KG1 (cell line): ENCODE results near the gene ARID1B.

Source experiments
- DNase-seq: peaks from one replicate; lab custom pipeline; 2025; lab: John Stamatoyannopoulos, UW

Gene ARID1B

DNA sequence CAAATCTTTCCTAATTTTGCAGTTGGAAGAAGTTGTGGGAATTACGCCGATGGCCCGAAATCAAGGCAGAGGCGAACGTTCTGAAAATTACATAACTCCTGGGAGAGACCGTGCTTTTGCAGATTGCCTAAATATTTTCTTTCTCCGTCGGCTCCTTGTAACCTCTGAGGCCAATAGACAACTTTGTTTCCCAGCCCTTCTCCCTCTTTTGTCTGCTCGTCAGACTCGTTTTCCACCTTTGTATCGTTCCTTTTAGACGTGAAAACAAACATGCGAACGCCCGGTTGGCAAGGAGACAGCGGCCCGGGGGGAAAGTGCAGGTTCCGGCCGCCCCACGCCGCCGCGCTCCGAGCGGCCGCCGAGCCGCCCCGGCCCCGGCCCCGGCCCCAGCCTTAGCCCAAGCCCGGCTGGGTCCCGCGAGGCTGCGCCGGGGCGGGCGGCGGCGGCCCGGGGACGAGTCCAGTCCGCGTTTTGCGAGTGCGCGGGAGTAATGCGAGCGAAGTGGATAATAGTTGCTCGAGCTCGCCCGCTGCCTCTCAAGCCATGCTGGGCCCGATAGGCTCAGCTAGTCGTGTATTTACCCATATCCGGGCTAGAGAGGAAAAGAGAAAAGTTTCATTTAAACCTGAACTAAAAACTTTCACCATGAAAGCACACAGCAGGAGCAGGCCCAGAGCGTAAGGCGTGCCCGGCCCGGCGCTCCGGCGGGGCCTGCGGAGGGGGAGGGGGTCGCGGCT, at the start of gene ARID1B:
Gene ARID1B (plus strand): TSS at position 539 of the 737 bp plus-strand sequence. CDS start 303 bp downstream, outside the sequence.
- DNase-seq, result peak; percentile 59

DNA sequence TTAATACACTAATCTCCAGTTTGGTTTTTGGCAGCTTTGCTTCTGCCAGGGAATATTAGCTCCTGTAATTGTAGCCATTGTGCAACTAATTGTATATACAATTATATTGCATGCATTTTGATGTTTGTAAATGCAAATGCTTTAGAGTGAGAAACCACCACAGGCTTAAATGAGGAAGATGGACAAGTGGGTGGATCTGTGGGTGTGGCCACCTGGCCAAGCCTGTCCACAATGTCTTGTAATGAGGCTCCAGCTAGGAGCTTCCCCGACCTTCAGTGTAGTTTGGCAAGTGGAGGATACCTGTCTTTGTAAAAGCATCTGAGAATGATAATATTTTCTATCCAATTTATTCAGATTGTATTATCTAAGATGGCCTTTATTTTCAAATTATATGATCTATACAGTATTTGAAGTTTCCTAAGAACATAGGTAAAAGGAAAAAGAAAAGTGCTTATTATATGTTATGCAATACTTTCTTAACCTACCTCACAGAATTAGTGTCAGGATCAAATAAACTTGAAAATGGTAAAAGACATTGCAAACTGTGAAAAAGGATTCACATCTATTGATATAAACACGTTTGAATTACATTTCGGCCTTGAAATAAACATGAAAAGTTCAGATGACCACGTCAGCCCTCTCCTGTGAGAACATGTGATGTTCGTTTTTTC, 49.3 kb upstream of the ARID1B start:
- no peak for DNase-seq

DNA sequence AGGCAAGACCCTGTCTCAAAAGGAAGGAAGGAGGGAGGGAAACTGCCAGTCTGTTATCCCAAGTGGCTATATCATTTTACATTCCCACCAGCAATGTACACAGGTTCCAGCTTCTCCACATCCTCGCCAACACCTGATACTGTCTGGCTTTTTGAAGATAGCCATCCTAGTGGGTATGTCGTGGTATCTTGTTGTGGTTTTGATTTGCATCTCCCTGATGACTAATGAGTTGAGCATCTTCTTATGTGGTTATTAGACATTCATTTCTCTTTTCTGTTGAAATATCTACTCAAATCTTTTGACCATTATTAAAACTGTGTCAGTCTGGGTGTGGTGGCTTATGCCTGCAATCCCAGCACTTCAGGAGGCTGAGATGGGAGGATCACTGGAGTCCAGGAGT, 47.9 kb upstream of the ARID1B start:
- DNase-seq, result no peak

DNA sequence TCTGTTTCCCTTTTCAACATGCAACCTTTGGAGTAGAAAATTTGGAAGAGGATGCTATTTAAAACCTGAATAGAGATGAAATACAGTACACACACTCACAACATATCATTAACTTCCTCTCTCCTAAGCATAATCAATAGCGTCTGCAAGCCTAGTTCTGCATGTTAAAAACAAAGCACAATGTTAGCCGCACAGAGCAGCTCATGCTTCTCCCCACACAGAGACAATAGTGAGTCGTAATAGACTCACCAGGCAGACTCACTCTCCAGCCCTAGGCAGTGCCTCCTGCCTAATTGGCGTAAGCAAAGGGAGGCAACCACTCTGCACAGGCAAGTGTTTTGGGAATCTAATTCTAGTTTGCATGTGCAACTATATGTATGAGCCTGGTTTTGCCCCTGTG, 45.8 kb upstream of the ARID1B start:
- no peak for DNase-seq

DNA sequence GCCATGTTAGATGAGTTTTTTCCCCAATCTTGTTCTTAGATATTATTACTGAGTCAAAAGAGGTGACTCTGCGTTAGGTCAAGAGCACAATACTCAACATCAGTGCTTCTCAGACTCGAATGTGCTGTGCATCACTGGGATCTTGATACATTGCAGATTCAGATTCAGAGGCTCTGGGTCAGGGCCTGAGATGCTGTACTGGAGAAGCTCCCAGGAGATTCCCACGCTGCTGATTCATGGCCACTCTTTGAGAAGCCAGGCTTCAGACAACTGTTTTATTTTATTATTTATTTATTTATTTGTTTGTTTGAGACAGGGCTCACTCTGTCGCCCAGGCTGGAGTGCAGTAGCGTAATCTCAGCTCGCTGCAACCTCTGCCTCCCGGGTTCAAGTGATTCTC, 41.4 kb upstream of the ARID1B start:
- no peak for DNase-seq

DNA sequence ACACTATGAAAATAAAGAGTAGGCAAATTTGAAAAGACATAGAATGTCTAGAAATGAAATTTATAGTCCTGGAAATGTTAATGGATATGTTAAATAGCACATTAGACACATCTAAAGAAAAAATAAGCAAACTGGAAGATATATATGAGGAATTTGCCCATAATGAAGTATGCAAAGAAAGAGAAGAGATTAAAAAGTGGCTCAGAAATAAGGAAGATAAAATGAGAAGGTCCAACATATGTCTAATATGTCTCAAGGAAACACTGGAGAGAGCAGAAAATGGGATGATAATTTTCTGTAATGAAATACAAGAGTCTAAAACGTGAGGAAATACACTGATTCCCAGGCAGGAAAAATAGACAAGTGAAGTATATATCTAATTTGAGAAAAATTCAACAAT, 36.6 kb upstream of the ARID1B start:
- no peak for DNase-seq

DNA sequence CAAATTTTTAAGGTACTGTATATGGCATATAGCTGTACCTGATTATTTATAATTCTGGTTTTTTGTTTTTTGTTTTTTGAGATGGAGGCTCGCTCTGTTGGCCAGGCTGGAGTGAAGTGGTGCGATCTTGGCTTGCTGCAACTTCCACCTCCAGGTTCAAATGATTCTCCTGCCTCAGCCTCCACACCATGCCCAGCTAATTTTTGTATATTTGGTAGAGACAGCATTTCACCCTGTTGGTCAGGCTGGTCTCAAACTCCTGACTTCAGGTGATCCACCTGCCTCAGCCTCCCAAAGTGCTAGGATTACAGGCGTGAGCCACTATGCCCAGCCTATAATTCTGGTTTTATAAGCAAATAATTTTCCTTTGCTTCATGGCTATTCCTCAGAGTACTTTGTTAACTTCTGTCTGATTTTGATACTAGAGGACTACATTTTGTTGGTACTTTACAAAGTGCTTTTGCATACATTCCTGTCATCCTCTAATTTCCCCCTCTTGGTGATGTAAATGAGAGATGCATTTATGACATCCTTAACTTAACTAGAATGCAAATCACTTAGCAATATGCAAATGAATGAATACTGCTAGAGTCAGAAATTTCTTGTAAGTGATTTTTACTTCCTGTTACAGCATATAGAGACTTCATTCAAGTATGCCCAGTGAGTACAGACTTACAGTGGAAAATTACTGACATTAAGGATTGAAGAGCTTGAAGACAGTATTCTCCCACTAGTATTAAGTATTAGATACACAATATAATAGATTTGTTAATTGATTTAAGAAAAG, 35.7 kb upstream of the ARID1B start:
- no peak for DNase-seq

DNA sequence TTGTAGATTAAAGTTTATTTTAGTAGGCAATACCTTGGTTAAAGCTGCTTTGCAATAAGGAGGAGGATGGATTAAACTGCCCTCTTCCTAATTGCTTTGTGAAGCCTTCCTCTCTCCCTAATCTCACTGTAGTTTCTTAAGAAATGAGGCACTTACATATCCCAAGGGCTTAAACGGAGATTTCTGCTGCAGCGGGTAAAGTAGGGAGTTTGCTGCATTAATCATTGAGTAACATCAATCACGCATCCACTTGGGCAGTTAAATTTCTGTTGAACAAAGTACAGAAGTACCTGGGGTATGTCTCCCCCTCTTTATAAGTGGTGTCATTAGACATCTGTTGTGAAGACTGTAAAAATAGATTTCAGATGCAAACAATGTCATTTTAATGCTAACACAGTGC, 29.5 kb upstream of the ARID1B start:
- no peak for DNase-seq

DNA sequence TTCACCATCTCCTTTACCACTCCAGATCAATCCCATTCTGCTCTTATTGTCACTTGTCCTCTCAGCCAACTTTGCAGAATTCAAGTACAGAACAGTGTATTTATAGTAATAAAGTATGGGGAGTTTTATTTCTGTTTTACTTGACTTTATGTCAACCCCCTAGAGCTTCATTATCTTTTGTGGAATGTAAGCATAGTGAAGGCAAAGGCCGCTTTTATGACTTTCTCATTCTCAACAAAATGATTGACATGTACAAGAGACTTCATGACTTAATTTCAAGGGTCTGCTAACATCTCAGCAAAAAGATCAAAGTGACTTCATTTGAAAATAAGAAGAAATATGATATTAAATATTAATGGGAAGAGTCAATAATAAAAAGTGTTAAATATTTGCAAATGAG, 28.7 kb upstream of the ARID1B start:
- DNase-seq, result no peak

DNA sequence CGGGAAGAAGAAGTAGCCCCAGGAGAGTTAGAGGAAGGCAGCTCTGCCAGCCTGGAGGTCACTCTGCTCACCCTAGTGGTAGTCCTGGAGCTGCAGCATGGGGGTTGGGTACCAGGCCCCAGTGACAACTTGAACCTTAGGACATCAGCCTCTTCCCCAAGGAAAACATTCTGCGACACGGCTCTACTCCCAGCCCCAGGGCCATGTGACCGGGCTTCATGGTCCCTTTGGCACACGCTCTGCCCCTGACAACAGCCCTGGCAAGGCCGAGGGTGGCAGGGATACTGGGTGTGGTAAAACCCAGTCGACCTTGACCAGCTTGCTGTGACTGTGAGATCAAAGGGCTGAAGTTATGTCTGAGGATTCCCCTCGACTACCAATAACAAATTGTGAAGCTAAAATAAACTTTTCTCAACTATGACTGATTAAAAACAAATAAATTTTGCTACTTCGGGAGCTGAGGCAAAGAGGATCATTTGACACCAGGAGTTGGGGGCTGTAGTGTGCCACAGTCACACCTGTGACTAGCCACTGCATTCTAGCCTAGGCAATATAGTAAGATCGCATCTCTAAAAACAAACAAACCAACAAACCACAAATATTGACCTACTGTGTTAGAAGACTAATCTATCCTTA, 24.4 kb upstream of the ARID1B start:
- DNase-seq, result no peak

DNA sequence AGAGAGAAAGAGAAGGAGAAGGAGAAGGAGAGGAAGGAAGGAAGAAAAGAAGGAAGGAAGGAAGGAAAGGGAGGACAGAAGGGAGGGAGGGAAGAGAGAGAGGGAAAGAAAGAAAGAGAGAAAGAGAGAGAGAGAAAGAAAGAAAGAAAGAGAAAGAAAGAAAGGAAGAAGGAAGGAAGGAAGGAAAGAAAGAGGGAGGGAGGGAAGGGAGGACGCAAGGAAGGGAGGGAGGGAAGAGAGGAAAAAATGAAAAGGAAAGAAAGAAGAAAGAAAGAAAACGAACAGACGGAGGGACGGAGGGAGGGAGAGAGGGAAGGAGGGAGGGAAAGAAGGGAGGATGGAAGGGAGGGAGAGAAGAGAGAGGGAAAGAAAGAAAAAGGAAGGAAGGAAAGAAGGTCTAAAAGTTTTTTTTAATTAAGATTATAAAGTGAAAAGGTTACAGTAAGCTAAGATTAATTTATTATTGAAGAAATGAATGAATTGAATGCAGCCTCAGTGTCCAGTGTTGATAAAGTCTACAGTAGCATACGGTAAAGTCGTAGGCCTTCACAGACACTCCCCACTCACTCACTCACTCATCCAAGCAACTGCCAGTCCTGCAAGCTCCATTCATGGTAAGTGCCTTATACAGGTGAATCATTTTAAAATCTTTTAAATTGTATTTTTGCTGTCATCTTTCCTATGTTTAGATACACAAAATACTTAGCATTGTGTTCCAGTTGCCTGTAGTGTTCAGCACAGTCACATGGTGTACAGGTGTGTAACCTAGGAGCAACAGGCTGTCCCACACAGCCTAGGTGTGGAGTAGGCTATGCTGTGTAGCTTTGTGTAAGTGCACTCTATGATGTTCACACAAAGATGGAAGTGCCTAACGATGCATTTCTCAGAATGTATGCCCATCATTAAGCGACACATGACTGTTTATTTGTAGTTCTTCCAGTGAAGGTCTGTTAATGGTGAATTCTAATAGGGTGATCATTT, 20.3 kb upstream of the ARID1B start:
- no peak for DNase-seq

DNA sequence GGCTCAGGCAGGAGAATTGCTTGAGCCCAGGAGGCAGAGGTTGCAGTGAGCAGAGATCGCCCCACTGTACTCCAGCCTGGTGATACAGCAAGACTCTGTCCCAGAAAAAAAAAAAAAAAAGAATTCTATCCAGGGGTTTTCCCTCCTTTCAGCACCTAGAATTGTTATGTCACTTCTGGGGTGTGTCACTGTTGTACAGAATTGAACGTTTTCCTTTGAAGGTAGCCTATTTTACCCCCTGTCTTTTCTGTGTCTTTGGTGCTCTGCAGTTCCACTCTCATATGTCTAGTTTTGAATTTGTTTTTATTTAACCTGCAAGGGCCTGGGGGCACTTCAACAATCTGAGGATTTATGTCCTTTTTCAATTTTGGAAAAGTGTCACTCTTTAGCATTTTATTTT, 19.3 kb upstream of the ARID1B start:
- no peak for DNase-seq

DNA sequence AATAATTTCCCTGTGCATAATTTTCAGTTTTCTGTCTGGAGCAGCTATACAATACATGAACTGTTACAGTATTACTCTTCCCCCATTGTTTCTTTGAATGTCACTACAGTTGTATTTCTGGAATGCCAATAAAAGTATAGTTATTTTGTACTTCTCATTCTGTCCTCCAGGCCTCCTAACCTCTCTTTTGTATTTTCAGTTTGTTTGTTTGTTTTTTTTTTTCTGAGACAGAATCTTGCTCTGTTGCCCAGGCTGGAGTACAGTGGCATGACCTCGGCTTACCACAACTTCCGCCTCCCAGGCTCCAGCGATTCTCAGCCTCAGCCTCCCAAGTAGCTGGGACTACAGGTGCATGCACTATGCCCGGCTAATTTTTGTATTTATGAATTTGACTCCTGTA, 16.8 kb upstream of the ARID1B start:
- DNase-seq, result no peak

DNA sequence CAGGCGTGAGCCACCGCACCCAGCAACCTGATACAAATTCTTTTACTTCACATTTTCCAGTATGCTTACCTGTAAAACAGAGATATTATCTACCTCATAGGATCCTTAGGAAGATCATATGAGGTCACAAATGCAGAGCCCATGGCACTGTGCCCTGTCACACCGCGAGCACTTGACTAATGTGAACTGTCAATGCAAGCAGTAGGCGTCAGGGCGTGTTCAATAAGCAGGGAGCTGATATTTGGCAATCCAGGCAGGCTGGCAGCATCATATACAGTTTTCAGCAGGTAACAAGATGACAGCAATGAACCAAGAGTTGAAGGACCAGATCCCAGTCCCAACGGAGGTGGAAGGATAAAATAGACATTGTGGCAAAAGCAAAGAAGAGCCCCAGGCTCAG, 14.6 kb upstream of the ARID1B start:
- DNase-seq, result no peak

DNA sequence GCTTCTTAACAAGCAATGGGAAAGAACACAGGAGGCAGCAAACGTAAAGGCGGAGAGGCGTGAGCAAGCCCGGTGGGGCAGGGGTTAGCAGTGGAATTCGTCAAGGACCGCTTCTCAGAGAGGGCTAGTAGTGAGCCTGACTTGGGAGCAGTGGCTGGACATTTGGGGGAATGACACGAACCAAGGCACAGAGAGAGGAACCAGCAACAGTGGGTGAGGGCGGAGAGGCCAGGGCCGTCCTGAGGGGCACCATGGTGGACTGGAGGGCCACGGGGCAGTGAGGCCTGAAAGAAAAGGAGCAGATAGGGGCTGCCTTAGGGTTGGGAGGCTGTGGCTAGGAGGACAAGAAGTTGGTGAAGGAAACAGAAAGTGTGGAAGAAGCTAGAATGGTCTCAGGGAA, 12.1 kb upstream of the ARID1B start:
- no peak for DNase-seq

DNA sequence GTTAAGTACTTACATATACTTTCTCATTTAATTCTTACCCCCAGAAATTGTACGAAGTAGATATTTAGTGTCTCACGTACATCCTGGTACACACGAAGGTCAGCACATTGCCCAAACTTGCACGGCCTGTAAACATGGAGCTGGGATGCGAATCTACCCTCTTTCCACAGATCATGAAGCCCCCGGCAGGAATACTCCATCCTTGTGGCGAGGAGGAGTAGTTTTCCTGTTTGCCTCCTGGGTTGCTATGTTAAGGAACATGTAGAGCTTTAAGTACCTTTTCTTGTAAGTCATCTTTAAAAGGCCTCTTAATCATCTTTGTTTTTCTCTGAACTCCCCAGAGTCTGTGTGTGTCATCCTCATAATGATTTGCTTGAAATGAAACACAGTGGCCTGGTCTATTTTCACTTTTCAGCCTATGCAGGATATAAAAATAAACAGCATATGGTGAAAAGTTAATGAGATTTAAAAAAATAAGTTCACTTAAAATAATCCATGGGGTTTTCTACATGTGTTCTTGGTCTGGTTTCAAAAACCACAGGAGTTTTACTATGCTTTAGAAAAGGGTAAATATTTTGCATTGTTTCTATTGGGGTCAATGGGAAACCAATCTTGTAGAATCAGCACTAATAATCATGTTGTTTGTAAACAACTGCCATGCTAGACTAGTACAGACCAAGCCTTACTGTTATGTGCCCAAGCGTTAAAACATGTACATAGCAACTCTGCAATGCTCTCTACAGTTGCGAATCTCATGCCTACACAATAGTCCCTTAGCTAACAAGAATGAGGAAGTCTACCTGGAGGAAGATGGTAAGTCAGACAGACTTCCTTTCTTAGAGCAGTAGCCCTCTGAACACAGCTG, 9.3 kb upstream of the ARID1B start:
- no peak for DNase-seq

DNA sequence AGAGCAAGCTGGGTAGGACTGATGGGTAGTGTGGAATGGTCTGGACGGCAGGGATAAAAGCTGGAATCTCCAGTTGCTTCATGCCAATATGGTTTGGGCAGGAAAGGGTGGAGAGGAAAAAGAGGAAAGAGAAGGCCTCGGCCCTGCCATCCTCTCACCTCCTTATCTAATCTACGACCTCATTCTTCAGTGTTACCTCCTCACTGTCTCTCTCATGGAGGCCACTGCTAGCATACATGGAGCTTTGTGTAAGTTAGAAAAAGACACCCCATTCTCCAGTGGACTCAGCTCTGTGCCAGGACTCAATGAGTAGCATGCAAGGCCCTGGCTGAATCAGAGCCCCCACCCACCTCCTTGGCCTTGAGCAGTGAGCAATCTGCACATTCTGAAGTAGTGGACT, 6.1 kb upstream of the ARID1B start:
- no peak for DNase-seq

DNA sequence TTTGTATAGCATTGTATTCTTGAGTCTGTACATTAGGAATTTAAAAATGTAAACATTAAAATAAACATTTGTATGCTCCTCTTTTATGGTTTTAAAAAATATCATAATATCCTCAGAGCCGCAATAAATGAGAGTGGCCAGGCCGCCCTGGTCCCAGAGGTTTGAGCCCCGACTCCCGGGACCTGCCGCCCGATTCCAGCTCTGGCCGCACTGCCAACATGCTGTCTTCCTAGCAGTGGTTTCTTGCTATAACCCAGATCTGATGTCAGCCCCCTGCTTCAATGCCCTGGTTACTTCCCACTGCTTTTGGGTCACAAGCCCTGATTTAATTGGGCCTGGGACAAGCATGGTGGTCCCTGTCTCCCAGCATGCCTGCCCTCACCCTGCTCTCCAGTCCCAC, 5.4 kb upstream of the ARID1B start:
- DNase-seq, result no peak

DNA sequence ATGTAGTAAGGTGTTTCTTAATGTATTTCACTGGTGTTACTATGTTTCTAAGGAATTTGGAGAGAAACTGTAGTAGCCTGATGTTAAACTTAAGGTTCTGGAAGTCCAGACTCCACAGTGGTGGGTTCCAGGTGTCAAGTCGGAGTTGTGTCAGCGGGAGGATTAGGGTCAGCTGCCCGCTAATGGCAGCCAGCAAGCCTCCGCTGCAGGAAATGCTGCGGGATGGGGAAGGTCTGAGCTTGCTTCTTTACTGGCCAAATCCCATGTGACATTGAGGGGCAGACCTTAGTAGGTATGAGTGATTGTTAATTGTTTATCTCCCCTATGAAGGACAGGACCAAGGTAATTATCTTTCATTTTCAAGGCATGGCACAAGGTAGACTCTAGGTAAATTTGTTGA, 3.7 kb upstream of the ARID1B start:
- DNase-seq, result no peak
